ENCODE data around the gene LAMA2. TPM values are rescaled to one million over a fixed set of nuclear protein-coding genes. Genes with fewer than 3 reads are reported as not detected.

The LAMA2 gene
- total RNA-seq, 1 donor from 2014 or later, result 0.47 TPM

- intact Hi-C loops (cut with micrococcal nuclease), result no loop called here
- Mint-ChIP-seq H3K9me3 (no peaks in the 10 kb centered on the region), H3K36me3 (ENCODE audit: low read depth) (no peaks in the 10 kb centered on the region), H3K4me1 (no peaks in the 10 kb centered on the region), H3K4me3 (no peak overlapping the region), H3K27me3 (no peaks in the 10 kb centered on the region), H3K27ac (no peak overlapping the region)
- DNase-seq, result no peak
Observed at GRCh38 chr6:129096651-129097290, 213.8 kb downstream of the LAMA2 start.

GRCh38 chr6:129098061-129098553 lies 215.2 kb downstream of the LAMA2 start:
- Mint-ChIP-seq H3K36me3 (ENCODE audit: low read depth) (no peaks in the 10 kb centered on the region), H3K27me3 (no peaks in the 10 kb centered on the region), H3K9me3 (no peaks in the 10 kb centered on the region), H3K4me3 (no peak overlapping the region), H3K27ac (no peak overlapping the region), H3K4me1 (no peaks in the 10 kb centered on the region)
- DNase-seq, result no peak
- intact Hi-C loops (cut with micrococcal nuclease), result no loop called here

- no peak overlapping the region for H3K4me3 Mint-ChIP-seq
- no peaks in the 10 kb centered on the region for H3K36me3 Mint-ChIP-seq (ENCODE audit: low read depth)
- intact Hi-C loops (cut with micrococcal nuclease), result no loop called here
- no peaks in the 10 kb centered on the region for H3K27me3 Mint-ChIP-seq
- DNase-seq, result no peak
- no peak overlapping the region for H3K27ac Mint-ChIP-seq
- H3K4me1 Mint-ChIP-seq, result no peaks in the 10 kb centered on the region
- H3K9me3 Mint-ChIP-seq, result no peaks in the 10 kb centered on the region
Observed at GRCh38 chr6:129099696-129100095, 216.8 kb downstream of the LAMA2 start.

GRCh38 chr6:129100164-129100563 lies 217.2 kb downstream of the LAMA2 start:
- no peaks in the 10 kb centered on the region for H3K27me3 Mint-ChIP-seq
- intact Hi-C loops (cut with micrococcal nuclease), result no loop called here
- no peak for DNase-seq
- no peaks in the 10 kb centered on the region for H3K36me3 Mint-ChIP-seq (ENCODE audit: low read depth)
- no peak overlapping the region for H3K4me3 Mint-ChIP-seq
- H3K4me1 Mint-ChIP-seq, result no peaks in the 10 kb centered on the region
- H3K27ac Mint-ChIP-seq, result no peak overlapping the region
- no peaks in the 10 kb centered on the region for H3K9me3 Mint-ChIP-seq

GRCh38 chr6:129102741-129103140 lies 219.8 kb downstream of the LAMA2 start:
- H3K4me3 Mint-ChIP-seq, result no peak overlapping the region
- no peak for DNase-seq
- no peaks in the 10 kb centered on the region for H3K27me3 Mint-ChIP-seq
- intact Hi-C loops (cut with micrococcal nuclease), result no loop called here
- H3K27ac Mint-ChIP-seq, result no peak overlapping the region
- no peaks in the 10 kb centered on the region for H3K4me1 Mint-ChIP-seq
- no peaks in the 10 kb centered on the region for H3K36me3 Mint-ChIP-seq (ENCODE audit: low read depth)
- H3K9me3 Mint-ChIP-seq, result no peaks in the 10 kb centered on the region

- H3K4me3 Mint-ChIP-seq, result no peak overlapping the region
Observed at GRCh38 chr6:129104131-129104530, 221.2 kb downstream of the LAMA2 start.

GRCh38 chr6:129104560-129104959 lies 221.6 kb downstream of the LAMA2 start:
- no peak for DNase-seq
- no peak overlapping the region for H3K4me3 Mint-ChIP-seq
- no peaks in the 10 kb centered on the region for H3K27me3 Mint-ChIP-seq
- no peaks in the 10 kb centered on the region for H3K9me3 Mint-ChIP-seq
- intact Hi-C loops (cut with micrococcal nuclease), result no loop called here
- no peak overlapping the region for H3K27ac Mint-ChIP-seq
- H3K36me3 Mint-ChIP-seq (ENCODE audit: low read depth), result no peaks in the 10 kb centered on the region
- no peaks in the 10 kb centered on the region for H3K4me1 Mint-ChIP-seq

More at GRCh38 chr6:129104131-129104530, 221.2 kb downstream of the LAMA2 start:
- Mint-ChIP-seq H3K27ac (no peak overlapping the region), H3K9me3 (no peaks in the 10 kb centered on the region), H3K4me1 (no peaks in the 10 kb centered on the region), H3K36me3 (ENCODE audit: low read depth) (no peaks in the 10 kb centered on the region), H3K27me3 (no peaks in the 10 kb centered on the region)
- intact Hi-C loops (cut with micrococcal nuclease), result no loop called here
- no peak for DNase-seq

- Mint-ChIP-seq H3K27ac (no peak overlapping the region), H3K4me3 (no peak overlapping the region), H3K4me1 (no peaks in the 10 kb centered on the region), H3K9me3 (no peaks in the 10 kb centered on the region), H3K36me3 (ENCODE audit: low read depth) (no peaks in the 10 kb centered on the region), H3K27me3 (no peaks in the 10 kb centered on the region)
- intact Hi-C loops (cut with micrococcal nuclease), result no loop called here
- no peak for DNase-seq
Observed at GRCh38 chr6:129105035-129105434, 222.1 kb downstream of the LAMA2 start.

GRCh38 chr6:129105793-129106192 lies 222.9 kb downstream of the LAMA2 start:
- Mint-ChIP-seq H3K4me1 (no peaks in the 10 kb centered on the region), H3K9me3 (no peaks in the 10 kb centered on the region), H3K36me3 (ENCODE audit: low read depth) (no peaks in the 10 kb centered on the region), H3K4me3 (no peak overlapping the region), H3K27me3 (no peaks in the 10 kb centered on the region), H3K27ac (no peak overlapping the region)
- DNase-seq, result no peak
- intact Hi-C loops (cut with micrococcal nuclease), result no loop called here

GRCh38 chr6:129108337-129108736 lies 225.4 kb downstream of the LAMA2 start:
- H3K27me3 Mint-ChIP-seq, result no peaks in the 10 kb centered on the region
- intact Hi-C loops (cut with micrococcal nuclease), result no loop called here
- no peak overlapping the region for H3K4me3 Mint-ChIP-seq
- H3K4me1 Mint-ChIP-seq, result no peaks in the 10 kb centered on the region
- no peaks in the 10 kb centered on the region for H3K36me3 Mint-ChIP-seq (ENCODE audit: low read depth)
- no peak for DNase-seq
- H3K27ac Mint-ChIP-seq, result no peak overlapping the region
- H3K9me3 Mint-ChIP-seq, result no peaks in the 10 kb centered on the region

- H3K4me1 Mint-ChIP-seq, result no peaks in the 10 kb centered on the region
- no peak for DNase-seq
- no peaks in the 10 kb centered on the region for H3K27me3 Mint-ChIP-seq
- H3K27ac Mint-ChIP-seq, result no peak overlapping the region
- intact Hi-C loops (cut with micrococcal nuclease), result no loop called here
- no peak overlapping the region for H3K4me3 Mint-ChIP-seq
- no peaks in the 10 kb centered on the region for H3K36me3 Mint-ChIP-seq (ENCODE audit: low read depth)
- H3K9me3 Mint-ChIP-seq, result no peaks in the 10 kb centered on the region
Observed at GRCh38 chr6:129110690-129111343, 227.9 kb downstream of the LAMA2 start.

- Mint-ChIP-seq H3K27ac (no peak overlapping the region), H3K4me1 (no peaks in the 10 kb centered on the region), H3K36me3 (ENCODE audit: low read depth) (no peaks in the 10 kb centered on the region), H3K9me3 (no peaks in the 10 kb centered on the region), H3K4me3 (no peak overlapping the region), H3K27me3 (no peaks in the 10 kb centered on the region)
- intact Hi-C loops (cut with micrococcal nuclease), result no loop called here
- DNase-seq, result no peak
Observed at GRCh38 chr6:129111346-129111745, 228.4 kb downstream of the LAMA2 start.

- no peaks in the 10 kb centered on the region for H3K4me1 Mint-ChIP-seq
- no peak overlapping the region for H3K4me3 Mint-ChIP-seq
- DNase-seq, result no peak
Observed at GRCh38 chr6:129111853-129112252, 228.9 kb downstream of the LAMA2 start.

GRCh38 chr6:129112591-129112990 lies 229.7 kb downstream of the LAMA2 start:
- Mint-ChIP-seq H3K36me3 (ENCODE audit: low read depth) (no peaks in the 10 kb centered on the region), H3K27ac (no peak overlapping the region), H3K9me3 (no peaks in the 10 kb centered on the region), H3K4me1 (no peaks in the 10 kb centered on the region), H3K27me3 (no peaks in the 10 kb centered on the region), H3K4me3 (no peak overlapping the region)
- intact Hi-C loops (cut with micrococcal nuclease), result no loop called here
- DNase-seq, result no peak

More at GRCh38 chr6:129111853-129112252, 228.9 kb downstream of the LAMA2 start:
- Mint-ChIP-seq H3K36me3 (ENCODE audit: low read depth) (no peaks in the 10 kb centered on the region), H3K27ac (no peak overlapping the region), H3K27me3 (no peaks in the 10 kb centered on the region), H3K9me3 (no peaks in the 10 kb centered on the region)
- intact Hi-C loops (cut with micrococcal nuclease), result no loop called here

GRCh38 chr6:129113637-129114036 lies 230.7 kb downstream of the LAMA2 start:
- H3K27ac Mint-ChIP-seq, result no peak overlapping the region

More at GRCh38 chr6:129113637-129114036, 230.7 kb downstream of the LAMA2 start:
- intact Hi-C loops (cut with micrococcal nuclease), result no loop called here
- no peak for DNase-seq
- H3K4me3 Mint-ChIP-seq, result no peak overlapping the region
- H3K4me1 Mint-ChIP-seq, result no peaks in the 10 kb centered on the region
- no peaks in the 10 kb centered on the region for H3K9me3 Mint-ChIP-seq
- H3K36me3 Mint-ChIP-seq (ENCODE audit: low read depth), result no peaks in the 10 kb centered on the region
- H3K27me3 Mint-ChIP-seq, result no peaks in the 10 kb centered on the region

Measured in activated CD4-positive, alpha-beta T cell treated with anti-CD3 and anti-CD28 coated beads, Interleukin-2, amount 10 ng/mL, durations not matched to agents 24 days and 14 days (primary cell).